GM21576 (cell line): ENCODE data around the gene CRABP1.
"Not testable (repeated sequence)": the region's sequence is repeated elsewhere in the genome, so short reads cannot be mapped to it uniquely, and the experiment has no call there.

Experiments
- ATAC-seq: cut with Tn5 transposase; IDR thresholded peaks from one replicate; pipeline ENCODE4 v1.9.1; 2021; ENCODE audit warnings: mild to moderate bottlenecking, moderate library complexity; ENCODE audit not compliant: unreplicated experiment

Gene CRABP1

GRCh38 chr15:78369161-78369560 is 29.0 kb downstream of the CRABP1 start:
- ATAC-seq, result no peak

GRCh38 chr15:78370013-78370412 is 29.9 kb downstream of the CRABP1 start:
- no peak for ATAC-seq

- ATAC-seq, result no peak
Observed at GRCh38 chr15:78372880-78373279, 32.7 kb downstream of the CRABP1 start.

- ATAC-seq, result no peak
Observed at GRCh38 chr15:78374436-78375393, 34.6 kb downstream of the CRABP1 start.

- not testable (repeated sequence) for ATAC-seq
Observed at GRCh38 chr15:78380143-78380542, 40.0 kb downstream of the CRABP1 start.

- ATAC-seq, result no peak
Observed at GRCh38 chr15:78382114-78382880, 42.1 kb downstream of the CRABP1 start.

GRCh38 chr15:78384651-78385050 is 44.5 kb downstream of the CRABP1 start:
- ATAC-seq, result no peak

- ATAC-seq, result no peak
Observed at GRCh38 chr15:78387246-78388037, 47.3 kb downstream of the CRABP1 start.

GRCh38 chr15:78388865-78389264 is 48.7 kb downstream of the CRABP1 start:
- ATAC-seq, result no peak

- ATAC-seq, result no peak
Observed at GRCh38 chr15:78389322-78389721, 49.2 kb downstream of the CRABP1 start.

- ATAC-seq, result no peak
Observed at GRCh38 chr15:78389738-78390137, 49.6 kb downstream of the CRABP1 start.

GRCh38 chr15:78390242-78390641 is 50.1 kb downstream of the CRABP1 start:
- ATAC-seq, result no peak

GRCh38 chr15:78390826-78391225 is 50.7 kb downstream of the CRABP1 start:
- ATAC-seq, result no peak

- no peak for ATAC-seq
Observed at GRCh38 chr15:78391781-78392180, 51.6 kb downstream of the CRABP1 start.

GRCh38 chr15:78392430-78392829 is 52.3 kb downstream of the CRABP1 start:
- ATAC-seq, result no peak

- no peak for ATAC-seq
Observed at GRCh38 chr15:78393137-78393536, 53.0 kb downstream of the CRABP1 start.

- ATAC-seq, result no peak
Observed at GRCh38 chr15:78394026-78394425, 53.9 kb downstream of the CRABP1 start.

GRCh38 chr15:78394981-78395616 is 54.9 kb downstream of the CRABP1 start:
- no peak for ATAC-seq

GRCh38 chr15:78396186-78396814 is 56.1 kb downstream of the CRABP1 start:
- no peak for ATAC-seq

- no peak for ATAC-seq
Observed at GRCh38 chr15:78396976-78397375, 56.8 kb downstream of the CRABP1 start.
